PFSK-1 (cell line): ENCODE results near the gene IFIT3.

Experiments
- FOXP2 ChIP-seq: optimal IDR thresholded peaks from 2 replicates; pipeline ENCODE3; 2011; ENCODE audit warnings: borderline replicate concordance, control low read depth, inconsistent platforms; ENCODE audit not compliant: insufficient read depth; ENCODE audit errors: extremely low read length, extremely low read depth
- POLR2AphosphoS5 ChIP-seq: IDR thresholded peaks from 2 replicates; pipeline ENCODE4 v1.6.1; 2012; ENCODE audit warnings: low read depth, mild to moderate bottlenecking, control low read depth, low read length, moderate library complexity
- SIN3A ChIP-seq: IDR thresholded peaks from 2 replicates; pipeline ENCODE4 v1.6.1; 2012; ENCODE audit warnings: mild to moderate bottlenecking, low read length, moderate library complexity, borderline replicate concordance; ENCODE audit not compliant: insufficient read depth
- TAF1 ChIP-seq: IDR thresholded peaks from 2 replicates; pipeline ENCODE4 v1.6.1; 2012; ENCODE audit warnings: low read length, control low read depth, borderline replicate concordance; ENCODE audit not compliant: insufficient read depth
- TF ChIP-seq, protein P1 (sequence below), 2 experiments: IDR thresholded peaks; 2 replicates each; pipeline versions ENCODE4 v1.6.1 to v1.8.0; 2011 to 2012; ENCODE audit warnings: low read depth in 2 of 2, low read length in 2 of 2, control low read depth in 1 of 2, inconsistent platforms in 1 of 2, mild to moderate bottlenecking in 1 of 2, moderate library complexity in 1 of 2; ENCODE audit not compliant: insufficient read depth in 1 of 2

- TF ChIP-seq POLR2AphosphoS5 (no peak), FOXP2 (no peak), SIN3A (no peak), TAF1 (no peak)
- TF ChIP-seq, protein P1, sequence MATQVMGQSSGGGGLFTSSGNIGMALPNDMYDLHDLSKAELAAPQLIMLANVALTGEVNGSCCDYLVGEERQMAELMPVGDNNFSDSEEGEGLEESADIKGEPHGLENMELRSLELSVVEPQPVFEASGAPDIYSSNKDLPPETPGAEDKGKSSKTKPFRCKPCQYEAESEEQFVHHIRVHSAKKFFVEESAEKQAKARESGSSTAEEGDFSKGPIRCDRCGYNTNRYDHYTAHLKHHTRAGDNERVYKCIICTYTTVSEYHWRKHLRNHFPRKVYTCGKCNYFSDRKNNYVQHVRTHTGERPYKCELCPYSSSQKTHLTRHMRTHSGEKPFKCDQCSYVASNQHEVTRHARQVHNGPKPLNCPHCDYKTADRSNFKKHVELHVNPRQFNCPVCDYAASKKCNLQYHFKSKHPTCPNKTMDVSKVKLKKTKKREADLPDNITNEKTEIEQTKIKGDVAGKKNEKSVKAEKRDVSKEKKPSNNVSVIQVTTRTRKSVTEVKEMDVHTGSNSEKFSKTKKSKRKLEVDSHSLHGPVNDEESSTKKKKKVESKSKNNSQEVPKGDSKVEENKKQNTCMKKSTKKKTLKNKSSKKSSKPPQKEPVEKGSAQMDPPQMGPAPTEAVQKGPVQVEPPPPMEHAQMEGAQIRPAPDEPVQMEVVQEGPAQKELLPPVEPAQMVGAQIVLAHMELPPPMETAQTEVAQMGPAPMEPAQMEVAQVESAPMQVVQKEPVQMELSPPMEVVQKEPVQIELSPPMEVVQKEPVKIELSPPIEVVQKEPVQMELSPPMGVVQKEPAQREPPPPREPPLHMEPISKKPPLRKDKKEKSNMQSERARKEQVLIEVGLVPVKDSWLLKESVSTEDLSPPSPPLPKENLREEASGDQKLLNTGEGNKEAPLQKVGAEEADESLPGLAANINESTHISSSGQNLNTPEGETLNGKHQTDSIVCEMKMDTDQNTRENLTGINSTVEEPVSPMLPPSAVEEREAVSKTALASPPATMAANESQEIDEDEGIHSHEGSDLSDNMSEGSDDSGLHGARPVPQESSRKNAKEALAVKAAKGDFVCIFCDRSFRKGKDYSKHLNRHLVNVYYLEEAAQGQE (IDR thresholded peaks at IDR 0.05; ENCODE audit: insufficient read depth in 1 of 2, low read depth in 2 of 2, low read length in 2 of 2), result no peak
These were observed 18.8 kb downstream of the IFIT3 start for GRCh38 chr10:89346405-89347254.
